ENCODE data around the gene NBAS. TPM values are rescaled to one million over a fixed set of nuclear protein-coding genes. Genes with fewer than 3 reads are reported as not detected.

NBAS gene
- total and polyA plus RNA-seq, 10 of the 15 experiments (the other 5 are each of a cell fraction or from before 2014, with no cell fraction given), result 4.3 to 32.7 (median 20.8) TPM

- Histone ChIP-seq H3K79me2 (ENCODE audit: control insufficient read depth, insufficient read depth, low read length) (no peaks in the 10 kb centered on the region), H3K4me3 (no peak overlapping the region), H3K27ac (ENCODE audit: control insufficient read depth, insufficient read depth) (no peak overlapping the region), H2AFZ (ENCODE audit: control insufficient read depth, low read depth, low read length) (no peak overlapping the region), H3K36me3 (ENCODE audit: control insufficient read depth in 2 of 2, insufficient read depth in 2 of 2, low read length in 1 of 2) (peaks cover 0 to 2% of the 10 kb centered on the region in 2 experiments; a peak in 1 of 4 replicates), H4K20me1 (ENCODE audit: control insufficient read depth, insufficient read depth) (no peaks in the 10 kb centered on the region; the same call in 1 of the 2 replicates), H3K9me3 (replicated peaks; ENCODE audit: control insufficient read depth, insufficient read depth, low read length) (no peaks in the 10 kb centered on the region), H3K27me3 (replicated peaks in 1 of 2; ENCODE audit: control insufficient read depth in 2 of 2, insufficient read depth in 2 of 2, low read length in 1 of 2) (no peaks in the 10 kb centered on the region), H3K9ac (ENCODE audit: control insufficient read depth, insufficient read depth, low read length) (no peak overlapping the region), H3K4me2 (ENCODE audit: control insufficient read depth, insufficient read depth) (no peak overlapping the region), H3K4me1 (ENCODE audit: control insufficient read depth, insufficient read depth, low read length) (no peaks in the 10 kb centered on the region)
- no peak for DNase-seq (ENCODE audit: low read depth, low spot score)
- no peak for FAIRE-seq
- intact Hi-C loops (cut with micrococcal nuclease; ENCODE audit: unreplicated experiment) (no loop called here), in situ Hi-C loops (cut with MboI) (no loop called here)
- ChIA-PET SMC1A (ENCODE audit: uncharacterized antibody, unreplicated experiment) (no interaction called here), POLR2A (no interaction called here), RAD21 (ENCODE audit: unreplicated experiment) (interaction anchor here (1.1 kb wide), 1 partner anchor 414 kb away, joined by 4 read pairs; no protein-coding TSS in a partner anchor), CTCF (interaction anchor here (1.3 to 1.9 kb wide), 2 partner anchors 105 to 414 kb away, joined by 3 to 5 read pairs; no protein-coding TSS in a partner anchor)
- TF ChIP-seq IKZF1 (conservative IDR thresholded peaks at IDR 0.05) (no peak), ZSCAN29 (IDR thresholded peaks at IDR 0.05) (no peak), PAX5 (IDR thresholded peaks at IDR 0.05; ENCODE audit: borderline replicate concordance, low read depth, low read length) (no peak), NKRF (conservative IDR thresholded peaks at IDR 0.05) (no peak), RELA (IDR thresholded peaks at IDR 0.05; ENCODE audit: borderline replicate concordance, partially characterized antibody) (no peak), SMAD5 (IDR thresholded peaks at IDR 0.05; ENCODE audit: low read depth) (no peak), GABPA (IDR thresholded peaks at IDR 0.05; ENCODE audit: low read depth) (no peak), ZBED1 (IDR thresholded peaks at IDR 0.05; ENCODE audit: borderline replicate concordance) (no peak), STAT3 (IDR thresholded peaks at IDR 0.05; ENCODE audit: low read depth, low read length) (no peak), RAD21 (IDR thresholded peaks at IDR 0.05; ENCODE audit: insufficient read depth, low read depth, low read length) (no peak), USF1 (IDR thresholded peaks at IDR 0.05; ENCODE audit: borderline replicate concordance, extremely low read length, insufficient read depth, low read depth, low read length) (no peak), MEF2B (IDR thresholded peaks at IDR 0.05; ENCODE audit: partially characterized antibody, poor library complexity, severe bottlenecking) (no peak), BACH1 (IDR thresholded peaks at IDR 0.05; ENCODE audit: borderline replicate concordance) (no peak), POLR2AphosphoS2 (IDR thresholded peaks at IDR 0.05; ENCODE audit: low read depth, low read length) (no peak), SIN3A (IDR thresholded peaks at IDR 0.05; ENCODE audit: low read depth, low read length) (no peak), JUND (IDR thresholded peaks at IDR 0.05; ENCODE audit: low read depth, low read length) (no peak), MTA3 (IDR thresholded peaks at IDR 0.05; ENCODE audit: borderline replicate concordance, low read length) (no peak), BRCA1 (IDR thresholded peaks at IDR 0.05; ENCODE audit: low read depth, low read length) (no peak)
- no TSS peak for BruUV-seq (replicated peaks)
- ATAC-seq, result no peak
- 34% methylated on average over 2 of the region's 2 CpGs for WGBS (ENCODE audit: insufficient coverage, insufficient replicate concordance, low lambda C conversion rate, missing lambda C conversion rate)
Observed at GRCh38 chr2:15163326-15163725, 397.8 kb downstream of the NBAS start.

Data from GM12878 (cell line).